Measurements from ENCODE around the gene ANO7.

GRCh38 chr2:241217320-241218031, 29.0 kb downstream of the ANO7 start:
- TF ChIP-seq CTCF (IDR thresholded peaks at IDR 0.05; ENCODE audit: low read depth, low read length, poor library complexity, severe bottlenecking) (no peak), EZH2phosphoT487 (IDR thresholded peaks at IDR 0.05; ENCODE audit: borderline replicate concordance, low read length) (no peak)

Data from DOHH2 (cell line).